GM19397 (cell line): ENCODE results near the gene HACD3.
"Not testable (repeated sequence)": the region's sequence is repeated elsewhere in the genome, so short reads cannot be mapped to it uniquely, and the experiment has no call there.

Source experiments
- ATAC-seq: cut with Tn5 transposase; IDR thresholded peaks from one replicate; pipeline ENCODE4 v1.9.1; 2021; ENCODE audit warnings: mild to moderate bottlenecking, moderate library complexity; ENCODE audit not compliant: unreplicated experiment

Gene HACD3

DNA sequence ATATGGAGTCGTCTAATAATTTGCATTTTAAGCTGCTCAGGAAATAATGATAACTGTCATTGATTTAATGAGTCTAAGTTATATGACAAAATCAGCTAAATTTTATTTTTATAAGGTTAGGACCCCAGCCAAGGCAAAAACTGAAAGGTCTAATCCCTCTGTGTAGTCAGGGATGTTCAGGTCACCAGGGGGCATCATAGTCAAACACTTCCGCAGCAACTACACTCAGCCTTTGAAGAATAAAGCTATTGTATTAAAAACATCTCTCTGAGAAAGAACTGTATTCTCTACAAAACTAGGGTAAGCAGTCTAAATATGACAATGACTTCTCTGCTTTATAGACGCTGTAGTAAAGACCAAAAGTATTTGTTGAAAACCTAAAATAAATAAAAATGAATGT is 65.7 kb downstream of the HACD3 start:
- ATAC-seq: no peak

GRCh38 chr15:65598468-65598867 is 68.2 kb downstream of the HACD3 start:
- no peak for ATAC-seq

- no peak for ATAC-seq
Measured at GRCh38 chr15:65599677-65600076, 69.4 kb downstream of the HACD3 start.

DNA sequence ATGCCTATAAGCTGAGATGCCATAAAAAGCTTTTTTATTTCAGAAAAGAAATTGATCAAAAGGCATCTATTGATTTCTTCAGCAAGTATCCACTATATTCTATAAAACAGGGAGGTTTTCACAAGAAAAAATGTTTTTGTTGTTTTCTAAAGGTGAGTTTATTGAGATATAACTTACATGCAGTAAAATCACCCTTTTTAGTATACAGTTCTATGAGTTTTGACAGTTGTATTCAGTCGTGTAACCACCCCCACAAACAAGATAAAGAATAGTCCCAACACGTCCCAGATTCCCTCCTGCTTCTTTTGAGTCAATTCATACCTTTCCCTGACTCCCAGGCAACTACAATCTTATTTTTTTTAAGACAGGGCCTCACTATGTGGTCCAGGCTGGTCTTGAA is 72.9 kb downstream of the HACD3 start:
- ATAC-seq: no peak

DNA sequence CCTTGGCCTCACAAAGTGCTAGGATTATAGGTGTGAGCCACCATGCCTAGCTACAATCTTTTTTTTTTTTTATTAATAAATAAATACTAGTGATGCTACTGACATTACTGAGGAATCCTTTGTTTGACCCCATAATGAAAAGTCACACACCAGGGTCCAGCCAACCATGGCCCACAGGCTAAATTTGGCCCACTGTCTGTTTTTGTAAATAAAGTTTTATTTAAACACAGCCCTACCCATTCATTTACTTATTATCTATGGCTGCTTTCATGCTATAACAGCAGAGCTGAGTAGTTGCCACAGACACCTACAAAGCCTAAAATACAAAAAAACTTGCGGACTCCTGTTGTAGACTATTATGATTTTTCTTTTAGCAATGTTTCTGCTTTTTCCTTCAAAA is 73.3 kb downstream of the HACD3 start:
- no peak for ATAC-seq

DNA sequence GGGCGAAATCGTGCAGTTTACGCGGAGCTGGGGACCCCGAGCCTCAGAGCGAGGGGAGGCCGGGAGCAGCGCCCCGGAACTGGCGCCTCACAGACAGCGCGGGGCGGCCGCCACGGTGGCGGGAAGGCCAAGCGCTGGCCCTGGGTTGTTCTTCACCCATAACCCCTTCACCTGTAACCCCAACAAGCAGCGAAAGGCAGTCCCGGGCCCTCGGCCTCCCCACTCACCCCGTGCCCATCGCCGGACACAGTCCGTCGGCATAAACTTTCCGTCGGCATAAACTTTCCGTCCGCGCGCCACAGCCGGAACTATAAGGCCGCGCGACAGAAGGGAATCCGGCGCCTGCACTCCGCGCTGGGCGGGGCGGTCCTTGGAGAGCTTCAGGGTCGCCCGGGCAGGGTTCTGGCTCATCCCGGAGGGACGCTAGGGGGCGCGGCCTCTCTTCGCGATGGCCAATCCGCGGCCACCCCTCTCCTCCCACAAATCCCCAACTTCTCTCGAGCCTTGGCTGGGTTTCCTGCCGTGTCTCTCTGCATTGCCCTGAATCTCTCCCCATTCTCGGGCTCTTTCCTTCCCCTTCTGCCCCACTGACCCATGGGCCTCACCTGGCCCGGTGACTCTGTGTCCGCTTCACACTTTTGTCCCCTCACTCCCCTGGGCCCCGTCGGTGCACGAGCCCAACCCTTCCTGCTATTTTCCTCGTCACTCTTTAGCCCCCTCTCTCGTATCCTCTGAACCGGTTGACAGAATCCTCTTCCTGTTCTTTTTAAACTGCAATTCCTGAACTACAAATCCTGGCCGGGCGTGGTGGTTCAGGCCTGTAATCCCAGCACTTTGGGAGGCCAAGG is 80.8 kb downstream of the HACD3 start, which contains the start of gene INTS14:
Gene INTS14 (minus strand): TSS at position 261 of the 848 bp plus-strand sequence. CDS start 3,751 bp downstream, outside the sequence.
- ATAC-seq: peak; percentile 95

- no peak for ATAC-seq
Measured at GRCh38 chr15:65611888-65612615, 81.8 kb downstream of the HACD3 start.

DNA sequence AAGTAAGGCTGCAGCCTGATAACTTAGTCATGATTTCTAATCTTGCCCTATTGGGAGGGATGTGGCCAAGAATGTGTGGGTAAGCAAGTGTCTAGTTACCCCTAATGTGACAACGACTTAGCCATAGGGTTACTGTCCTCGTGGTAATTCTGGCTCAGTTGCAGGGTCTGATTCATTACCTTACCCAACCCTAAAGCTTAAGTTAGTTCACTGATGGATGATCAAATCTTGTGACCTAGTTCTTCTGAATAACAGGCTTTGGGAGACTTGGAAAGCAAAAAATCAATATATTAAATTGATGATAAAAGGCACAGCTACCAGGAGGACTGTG is 82.3 kb downstream of the HACD3 start:
- ATAC-seq: no peak

GRCh38 chr15:65612949-65613744 is 82.9 kb downstream of the HACD3 start:
- no peak for ATAC-seq

DNA sequence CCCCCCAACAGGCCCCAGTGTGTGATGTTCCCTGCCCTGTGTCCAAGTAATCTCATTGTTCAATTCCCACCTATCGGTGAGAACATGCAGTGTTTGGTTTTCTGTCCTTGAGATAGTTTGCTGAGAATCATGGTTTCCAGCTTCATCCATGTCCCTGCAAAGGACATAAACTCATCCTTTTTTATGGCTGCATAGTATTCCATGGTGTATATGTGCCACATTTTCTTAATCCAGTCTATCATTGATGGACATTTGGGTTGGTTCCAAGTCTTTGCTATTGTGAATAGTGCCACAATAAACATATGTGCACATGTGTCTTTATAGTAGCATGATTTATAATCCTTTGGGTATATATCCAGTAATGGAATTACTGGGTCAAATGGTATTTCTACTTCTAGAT is 85.6 kb downstream of the HACD3 start:
- not testable (repeated sequence) for ATAC-seq

- no peak for ATAC-seq
Measured at GRCh38 chr15:65618560-65619109, 88.4 kb downstream of the HACD3 start.

DNA sequence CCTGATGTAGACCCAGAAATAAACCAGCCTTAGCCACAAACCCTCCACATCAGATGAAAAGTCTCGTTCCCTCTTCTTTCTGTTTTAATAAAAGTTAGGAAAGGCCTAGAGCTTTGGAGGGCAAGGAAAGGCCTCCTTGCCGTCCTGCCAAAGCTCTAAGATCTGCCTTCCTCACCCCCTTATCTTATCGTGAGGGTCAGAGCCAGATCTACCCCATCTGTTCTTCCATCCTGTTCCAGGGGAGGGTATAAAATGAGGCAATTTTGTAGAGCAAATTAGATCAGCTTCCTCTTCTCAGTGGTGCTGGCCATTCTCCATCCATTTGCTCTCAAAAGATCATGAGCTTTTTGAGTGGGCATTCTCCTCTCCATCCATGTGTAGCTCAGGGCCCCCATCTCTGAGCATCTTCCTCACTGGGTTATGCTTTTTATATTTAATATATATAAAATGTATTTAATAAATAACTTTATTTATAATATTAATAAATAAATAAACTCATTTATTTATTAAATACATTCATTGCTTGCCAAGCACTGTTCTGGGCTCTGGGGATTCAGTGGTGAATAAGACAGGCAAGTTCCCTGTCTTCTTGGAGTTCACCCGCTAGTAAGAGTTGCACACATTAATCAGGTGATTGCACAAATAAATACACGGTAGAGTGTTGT is 89.5 kb downstream of the HACD3 start:
- ATAC-seq: no peak

- ATAC-seq: no peak
Measured at GRCh38 chr15:65620833-65621232, 90.6 kb downstream of the HACD3 start.

- ATAC-seq: no peak
Measured at GRCh38 chr15:65621638-65622037, 91.4 kb downstream of the HACD3 start, which contains the start of gene SLC24A1. Gene SLC24A1, plus strand, starts transcription at chr15:65621938. Its CDS starts 2,143 bp downstream, at chr15:65624081.

GRCh38 chr15:65623103-65623502 is 92.8 kb downstream of the HACD3 start:
- no peak for ATAC-seq

DNA sequence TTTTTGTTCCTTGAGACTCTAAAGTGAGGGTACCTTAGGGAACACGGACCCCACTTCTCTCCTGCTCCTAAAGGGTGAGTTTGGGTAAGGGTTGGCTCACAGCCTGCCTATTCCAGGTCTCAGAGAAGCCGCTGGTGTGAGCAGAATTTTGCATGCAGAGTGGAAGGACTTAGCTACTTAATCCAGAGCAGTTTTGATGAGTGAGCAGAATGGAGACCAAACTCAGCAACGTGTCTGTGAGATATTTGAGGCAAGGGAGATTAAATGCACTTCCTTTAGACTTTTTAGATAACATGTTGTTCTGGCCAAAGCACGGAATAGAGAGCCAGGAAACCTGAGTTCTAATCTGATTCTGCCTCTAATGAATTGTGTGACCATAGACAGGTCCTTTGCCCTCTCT is 96.6 kb downstream of the HACD3 start:
- ATAC-seq: no peak
